Left lung (tissue), 10 donors: ENCODE results near the gene TEX10. TPM values are rescaled to one million over a fixed set of nuclear protein-coding genes. Genes with fewer than 3 reads are reported as not detected.

Source experiments
- ATAC-seq: fragments of 200-7000 bp; cut with Tn5 transposase; one replicate; pipeline ENCODE4 v1.9.1; 2020; ENCODE audit warnings: moderate library complexity
- DNase-seq, 4 donors: peaks; one replicate each; pipeline ENCODE4 v3.0.0-alpha.2; 2013 to 2020
- H3K27ac ChIP-seq, 2 donors: fragments of 200-600 bp; sonication (generic) in 1 of 2; one replicate each; pipeline versions ENCODE4 v1.5.0 to v1.8.0; 2020 to 2021
- H3K27me3 ChIP-seq, 2 donors: fragments of 200-600 bp; sonication (generic) in 1 of 2; one replicate each; pipeline versions ENCODE4 v1.5.0 to v1.8.0; 2020 to 2021
- H3K36me3 ChIP-seq, 2 donors: fragments of 200-600 bp; sonication (generic) in 1 of 2; one replicate each; pipeline versions ENCODE4 v1.5.0 to v1.8.0; 2020 to 2021
- H3K4me1 ChIP-seq, 2 donors: fragments of 200-600 bp; one replicate each; pipeline ENCODE4 v1.8.0; 2021
- H3K4me3 ChIP-seq, 2 donors: fragments of 200-600 bp; sonication (generic) in 1 of 2; one replicate each; pipeline versions ENCODE4 v1.5.0 to v1.8.0; 2020 to 2021; ENCODE audit warnings: mild to moderate bottlenecking in 1 of 2
- H3K9me3 ChIP-seq, 2 donors: fragments of 200-600 bp; sonication (generic) in 1 of 2; one replicate each; pipeline versions ENCODE4 v1.5.0 to v1.8.0; 2020 to 2021
- intact Hi-C, 2 donors: fragments of 100-400 bp; cut with DNase I; formaldehyde crosslinking; loops; one replicate each; pipeline versions ENCODE4 v1.11.2 to v1.14.2; 2022
- polyA plus RNA-seq, 6 donors: library from polyadenylated mRNA; unstranded; fragments of 120-200 nt; gene quantifications; one replicate each; pipeline ENCODE4 v1.2.1, GENCODE V29; 2013; ENCODE audit not compliant: insufficient read length in 6 of 6
- total RNA-seq, 2 donors: library from RNA; stranded (reverse); fragmentation: NEBNext Ultra II Directional; extraction: Animal tissue kit (Norgen Biotek cat#: 25700); gene quantifications; one replicate each; pipeline ENCODE4 v1.2.1, GENCODE V29; 2021
- TF ChIP-seq, protein P1 (sequence below), 2 donors: fragments of 200-600 bp; sonication (generic) in 1 of 2; IDR thresholded peaks; one replicate each; pipeline versions ENCODE4 v1.5.0 to v1.8.0; 2021; ENCODE audit warnings: antibody characterized with exemption in 2 of 2
- donor health status: DM: no; HTN: yes; CAD: no.
- donor health status: DM: no; HTN: no; CAD: no.

The TEX10 gene
- total and polyA plus RNA-seq, 8 donors: 10.5 to 46.8 (median 42.6) TPM

- peaks cover 0 to 6% of the 10 kb centered on the region in 2 donors for H3K9me3 ChIP-seq
- no peak overlapping the region for H3K4me3 ChIP-seq
- H3K4me1 ChIP-seq: no peaks in the 10 kb centered on the region
- DNase-seq (no peak), ATAC-seq (no peak)
- peaks cover 0 to 54% of the 10 kb centered on the region in 2 donors for H3K36me3 ChIP-seq
- no peaks in the 10 kb centered on the region for H3K27me3 ChIP-seq
- H3K27ac ChIP-seq: no peak overlapping the region
- TF ChIP-seq, protein P1, sequence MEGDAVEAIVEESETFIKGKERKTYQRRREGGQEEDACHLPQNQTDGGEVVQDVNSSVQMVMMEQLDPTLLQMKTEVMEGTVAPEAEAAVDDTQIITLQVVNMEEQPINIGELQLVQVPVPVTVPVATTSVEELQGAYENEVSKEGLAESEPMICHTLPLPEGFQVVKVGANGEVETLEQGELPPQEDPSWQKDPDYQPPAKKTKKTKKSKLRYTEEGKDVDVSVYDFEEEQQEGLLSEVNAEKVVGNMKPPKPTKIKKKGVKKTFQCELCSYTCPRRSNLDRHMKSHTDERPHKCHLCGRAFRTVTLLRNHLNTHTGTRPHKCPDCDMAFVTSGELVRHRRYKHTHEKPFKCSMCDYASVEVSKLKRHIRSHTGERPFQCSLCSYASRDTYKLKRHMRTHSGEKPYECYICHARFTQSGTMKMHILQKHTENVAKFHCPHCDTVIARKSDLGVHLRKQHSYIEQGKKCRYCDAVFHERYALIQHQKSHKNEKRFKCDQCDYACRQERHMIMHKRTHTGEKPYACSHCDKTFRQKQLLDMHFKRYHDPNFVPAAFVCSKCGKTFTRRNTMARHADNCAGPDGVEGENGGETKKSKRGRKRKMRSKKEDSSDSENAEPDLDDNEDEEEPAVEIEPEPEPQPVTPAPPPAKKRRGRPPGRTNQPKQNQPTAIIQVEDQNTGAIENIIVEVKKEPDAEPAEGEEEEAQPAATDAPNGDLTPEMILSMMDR (IDR thresholded peaks at IDR 0.05): no peak
- intact Hi-C loops: no loop called here
These were observed 68.5 kb downstream of the TEX10 start for GRCh38 chr9:100284247-100284646.

DNA sequence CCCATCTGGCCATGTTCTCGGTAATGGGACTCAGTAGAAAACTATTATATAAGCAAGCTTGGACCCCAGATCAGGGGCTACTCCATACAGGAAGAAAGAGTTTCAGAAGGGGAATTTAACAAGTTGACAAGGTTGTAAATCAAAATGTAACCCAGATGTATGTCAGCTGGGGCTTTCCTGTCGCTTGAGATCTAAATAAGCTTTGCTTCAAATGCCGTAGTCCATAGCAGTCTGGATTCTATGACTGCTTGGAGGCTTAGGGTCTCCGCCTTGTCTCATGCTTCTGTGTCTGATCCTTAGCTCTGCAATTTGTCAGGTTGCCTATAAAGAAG is 70.4 kb downstream of the TEX10 start:
- no peak overlapping the region for H3K27ac ChIP-seq
- ATAC-seq: no peak
- no peak overlapping the region for H3K4me3 ChIP-seq
- H3K27me3 ChIP-seq: no peaks in the 10 kb centered on the region
- TF ChIP-seq, protein P1 (IDR thresholded peaks at IDR 0.05): no peak
- H3K36me3 ChIP-seq: peaks cover 0 to 35% of the 10 kb centered on the region in 2 donors
- DNase-seq: no peak
- no peaks in the 10 kb centered on the region for H3K9me3 ChIP-seq
- no peaks in the 10 kb centered on the region for H3K4me1 ChIP-seq
- intact Hi-C loops: no loop called here

GRCh38 chr9:100281676-100282387 is 70.9 kb downstream of the TEX10 start:
- ATAC-seq: no peak
- TF ChIP-seq, protein P1 (IDR thresholded peaks at IDR 0.05): no peak
- H3K36me3 ChIP-seq: peaks cover 0 to 31% of the 10 kb centered on the region in 2 donors
- no peaks in the 10 kb centered on the region for H3K9me3 ChIP-seq
- DNase-seq: no peak
- no peak overlapping the region for H3K27ac ChIP-seq
- H3K4me1 ChIP-seq: no peaks in the 10 kb centered on the region
- H3K4me3 ChIP-seq: no peak overlapping the region
- intact Hi-C loops: no loop called here
- no peaks in the 10 kb centered on the region for H3K27me3 ChIP-seq

- Histone ChIP-seq H3K27ac (no peak overlapping the region), H3K9me3 (no peaks in the 10 kb centered on the region), H3K4me3 (no peak overlapping the region), H3K4me1 (no peaks in the 10 kb centered on the region), H3K27me3 (no peaks in the 10 kb centered on the region), H3K36me3 (peaks cover 0 to 30% of the 10 kb centered on the region in 2 donors)
- TF ChIP-seq, protein P1 (IDR thresholded peaks at IDR 0.05): no peak
- no peak for DNase-seq
- intact Hi-C loops: no loop called here
- no peak for ATAC-seq
These were observed 71.7 kb downstream of the TEX10 start for GRCh38 chr9:100281066-100281465.

DNA sequence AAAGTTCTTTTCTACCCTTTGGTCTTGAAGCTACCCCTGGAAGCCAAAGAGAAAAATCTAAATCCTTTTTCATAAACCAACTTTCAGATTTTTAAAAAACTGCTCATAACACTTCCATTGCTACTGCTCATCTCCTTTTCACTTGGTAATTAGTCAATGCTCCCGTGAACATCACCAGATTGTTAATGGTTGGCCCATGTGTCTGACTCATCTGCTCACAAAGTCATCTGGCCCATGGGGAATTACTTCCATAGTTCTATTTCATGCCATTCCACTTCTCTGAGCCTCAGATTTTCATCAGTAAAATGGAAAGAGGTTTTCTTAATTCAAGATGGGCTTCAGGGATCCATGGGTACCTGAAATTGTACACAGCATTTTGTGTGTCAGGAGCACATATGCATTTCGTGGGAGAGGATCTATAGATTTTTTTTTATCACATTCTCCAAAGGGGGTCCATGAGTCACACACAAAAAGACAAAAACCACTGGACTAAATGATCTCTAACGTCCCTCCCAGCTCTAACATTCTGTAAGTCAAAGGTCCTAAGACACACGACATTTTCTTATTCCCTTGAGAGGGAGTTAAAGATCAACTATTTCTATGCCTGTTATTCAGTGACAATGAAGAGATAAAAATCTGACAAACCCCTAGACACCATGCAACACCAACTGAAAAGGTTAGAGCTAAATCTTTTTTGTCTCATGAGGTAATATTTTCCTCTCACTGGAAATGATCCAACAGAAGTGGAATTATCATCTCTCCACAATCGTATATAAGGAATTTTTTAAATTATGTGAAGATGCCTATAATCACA is 75.4 kb downstream of the TEX10 start:
- TF ChIP-seq, protein P1 (IDR thresholded peaks at IDR 0.05): no peak
- ATAC-seq (no peak), DNase-seq (no peak)
- Histone ChIP-seq H3K27me3 (no peaks in the 10 kb centered on the region), H3K4me3 (no peak overlapping the region), H3K9me3 (no peaks in the 10 kb centered on the region), H3K27ac (no peak overlapping the region), H3K4me1 (no peaks in the 10 kb centered on the region), H3K36me3 (peaks cover 0 to 20% of the 10 kb centered on the region in 2 donors)
- intact Hi-C loops: no loop called here
